ENCODE data around the gene VMP1. TPM values are rescaled to one million over a fixed set of nuclear protein-coding genes. Genes with fewer than 3 reads are reported as not detected.
"Not testable (repeated sequence)": the region's sequence is repeated elsewhere in the genome, so short reads cannot be mapped to it uniquely, and the experiment has no call there.

Gene VMP1
- total RNA-seq, 1 donor from 2014 or later: 232 TPM

- H3K4me3 ChIP-seq (ENCODE audit: low read depth, low read length): no peak overlapping the region
- no peak for TF ChIP-seq CTCF (conservative IDR thresholded peaks at IDR 0.05; ENCODE audit: low read depth, low read length)
- no peak for DNase-seq (ENCODE audit: low read depth)
These were observed 85.8 kb downstream of the VMP1 start for GRCh38 chr17:59793205-59793604.

- H3K4me3 ChIP-seq (ENCODE audit: low read depth, low read length): no peak overlapping the region
- no peak for TF ChIP-seq CTCF (conservative IDR thresholded peaks at IDR 0.05; ENCODE audit: low read depth, low read length)
- no peak for DNase-seq (ENCODE audit: low read depth)
These were observed 88.7 kb downstream of the VMP1 start for GRCh38 chr17:59796138-59796537.

GRCh38 chr17:59796785-59797205 lies 89.3 kb downstream of the VMP1 start:
- H3K4me3 ChIP-seq (ENCODE audit: low read depth, low read length): no peak overlapping the region
- DNase-seq (ENCODE audit: low read depth): no peak
- no peak for TF ChIP-seq CTCF (conservative IDR thresholded peaks at IDR 0.05; ENCODE audit: low read depth, low read length)

- DNase-seq (ENCODE audit: low read depth): no peak
- H3K4me3 ChIP-seq (ENCODE audit: low read depth, low read length): no peak overlapping the region
- no peak for TF ChIP-seq CTCF (conservative IDR thresholded peaks at IDR 0.05; ENCODE audit: low read depth, low read length)
These were observed 90.7 kb downstream of the VMP1 start for GRCh38 chr17:59798111-59798510.

GRCh38 chr17:59800530-59800942 lies 93.1 kb downstream of the VMP1 start:
- TF ChIP-seq CTCF (conservative IDR thresholded peaks at IDR 0.05; ENCODE audit: low read depth, low read length): no peak
- DNase-seq (ENCODE audit: low read depth): no peak
- H3K4me3 ChIP-seq (ENCODE audit: low read depth, low read length): no peak overlapping the region

- no peak for DNase-seq (ENCODE audit: low read depth)
- no peak for TF ChIP-seq CTCF (conservative IDR thresholded peaks at IDR 0.05; ENCODE audit: low read depth, low read length)
- H3K4me3 ChIP-seq (ENCODE audit: low read depth, low read length): no peak overlapping the region
These were observed 94.7 kb downstream of the VMP1 start for GRCh38 chr17:59802160-59802559.

GRCh38 chr17:59804901-59805465 lies 97.5 kb downstream of the VMP1 start:
- H3K4me3 ChIP-seq (ENCODE audit: low read depth, low read length): peak overlapping the region; percentile 6
- TF ChIP-seq CTCF (conservative IDR thresholded peaks at IDR 0.05; ENCODE audit: low read depth, low read length): no peak
- no peak for DNase-seq (ENCODE audit: low read depth)

GRCh38 chr17:59806322-59806721 lies 98.9 kb downstream of the VMP1 start:
- not testable (repeated sequence) for DNase-seq (ENCODE audit: low read depth); H3K4me3 ChIP-seq (ENCODE audit: low read depth, low read length)
